Measurements from ENCODE around the gene UCP1.
A peak's percentile ranks its signal among the peaks of the same experiment; 100 is the strongest.

The UCP1 gene

DNA sequence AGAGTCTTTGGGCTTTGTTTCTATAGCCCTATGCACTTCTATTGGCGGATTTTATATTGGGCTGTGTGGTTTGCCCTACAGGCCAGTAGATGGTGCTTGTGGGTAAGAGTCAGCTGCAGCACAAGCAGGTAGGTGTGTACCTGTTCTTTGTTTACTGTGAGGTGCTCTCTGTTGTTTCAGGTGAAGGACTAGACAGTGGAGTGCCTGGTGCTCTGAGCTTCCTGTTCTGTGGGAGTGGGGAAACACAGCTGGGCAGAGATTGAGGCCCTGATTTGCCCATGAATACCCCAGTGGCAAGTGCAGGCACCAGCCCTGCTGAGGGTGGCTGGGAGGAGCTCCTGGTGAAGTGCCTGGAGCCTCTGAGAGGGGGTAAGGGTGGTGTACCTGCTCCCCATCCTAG, 26.3 kb upstream of the UCP1 start:
- no peaks in the 10 kb centered on the region for H3K9me3 ChIP-seq (ENCODE audit: low read length)
- H3K4me1 ChIP-seq (ENCODE audit: insufficient read depth, low read length), result no peaks in the 10 kb centered on the region
- H3K27ac ChIP-seq (ENCODE audit: low read depth, low read length), result no peak overlapping the region
- H3K36me3 ChIP-seq (ENCODE audit: insufficient read depth, low read length), result no peaks in the 10 kb centered on the region
- no peaks in the 10 kb centered on the region for H3K27me3 ChIP-seq (ENCODE audit: control insufficient read depth in 1 of 2, insufficient read depth in 2 of 2, low read length in 2 of 2)
- no peak overlapping the region for H3K4me3 ChIP-seq (ENCODE audit: low read depth in 1 of 2, low read length in 2 of 2)
- H3K9ac ChIP-seq (ENCODE audit: low read length), result no peak overlapping the region

DNA sequence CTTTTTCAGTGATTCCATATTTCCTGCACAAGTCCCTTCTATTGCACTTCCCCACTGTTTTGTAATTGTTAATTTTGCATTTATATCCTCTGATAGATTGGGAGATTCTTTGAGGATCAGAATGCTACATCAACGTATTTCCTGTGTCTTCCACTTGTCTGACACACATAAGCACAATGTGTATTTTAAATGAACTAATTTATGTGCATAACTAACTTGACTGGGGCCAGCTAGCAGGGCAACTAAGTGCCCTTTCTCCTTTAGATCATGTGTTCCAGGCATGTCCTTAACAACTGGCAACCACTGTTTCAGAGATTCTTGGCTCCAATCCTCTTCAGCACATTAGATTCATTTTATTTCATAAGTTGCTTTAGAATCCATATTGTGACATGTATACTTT, 15.7 kb upstream of the UCP1 start:
- Histone ChIP-seq H3K4me3 (ENCODE audit: low read depth in 1 of 2, low read length in 2 of 2) (no peak overlapping the region), H3K36me3 (ENCODE audit: insufficient read depth, low read length) (no peaks in the 10 kb centered on the region), H3K4me1 (ENCODE audit: insufficient read depth, low read length) (no peaks in the 10 kb centered on the region), H3K27me3 (ENCODE audit: control insufficient read depth in 1 of 2, insufficient read depth in 2 of 2, low read length in 2 of 2) (peaks cover 0 to 8% of the 10 kb centered on the region in 2 donors), H3K9me3 (ENCODE audit: low read length) (no peaks in the 10 kb centered on the region), H3K27ac (ENCODE audit: low read depth, low read length) (no peak overlapping the region), H3K9ac (ENCODE audit: low read length) (no peak overlapping the region)

DNA sequence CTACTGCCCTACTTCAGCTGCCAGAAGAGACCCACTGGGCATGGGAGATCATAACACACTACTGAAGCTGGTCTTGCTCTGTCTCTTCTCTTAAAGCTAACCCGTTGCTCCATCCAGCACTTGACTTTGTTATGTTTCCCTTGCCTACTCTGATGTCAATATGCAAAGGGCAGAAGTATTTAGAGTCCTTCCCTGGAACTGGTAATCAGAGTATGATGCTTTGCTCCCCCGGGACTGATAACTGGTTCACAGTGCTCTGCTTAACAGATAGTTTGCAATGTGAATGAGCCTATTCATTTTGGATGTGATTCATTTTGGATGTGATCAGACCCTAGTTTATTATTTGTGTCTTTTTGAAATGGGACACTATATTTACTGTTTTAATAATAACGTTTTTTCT, 12.3 kb upstream of the UCP1 start:
- no peaks in the 10 kb centered on the region for H3K4me1 ChIP-seq (ENCODE audit: insufficient read depth, low read length)
- no peak overlapping the region for H3K27ac ChIP-seq (ENCODE audit: low read depth, low read length)
- no peak overlapping the region for H3K4me3 ChIP-seq (ENCODE audit: low read depth in 1 of 2, low read length in 2 of 2)
- H3K27me3 ChIP-seq (ENCODE audit: control insufficient read depth in 1 of 2, insufficient read depth in 2 of 2, low read length in 2 of 2), result peaks cover 0 to 18% of the 10 kb centered on the region in 2 donors
- no peaks in the 10 kb centered on the region for H3K36me3 ChIP-seq (ENCODE audit: insufficient read depth, low read length)
- no peak overlapping the region for H3K9ac ChIP-seq (ENCODE audit: low read length)
- H3K9me3 ChIP-seq (ENCODE audit: low read length), result no peaks in the 10 kb centered on the region

DNA sequence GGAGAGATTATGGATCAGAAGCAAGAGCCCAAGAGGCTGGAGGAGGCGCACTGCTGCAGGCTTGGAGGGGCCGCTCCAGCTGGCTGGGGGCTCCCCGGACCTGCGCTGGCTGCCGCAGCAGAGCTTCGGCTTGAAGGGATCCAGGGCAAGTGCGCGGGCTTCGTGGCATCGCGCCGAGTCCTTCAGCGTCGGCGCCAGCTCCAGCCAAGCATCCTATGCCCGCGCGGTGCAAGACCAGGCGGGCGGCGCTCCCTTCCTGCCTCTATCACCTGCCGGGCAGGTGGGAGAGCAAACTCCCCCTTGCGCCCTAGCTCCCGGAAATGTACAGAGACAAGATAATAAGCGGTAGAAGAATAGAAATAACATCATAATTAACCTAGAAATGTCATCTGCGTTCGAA, 10.5 kb upstream of the UCP1 start:
- H3K27me3 ChIP-seq (ENCODE audit: control insufficient read depth in 1 of 2, insufficient read depth in 2 of 2, low read length in 2 of 2), result peaks cover 0 to 18% of the 10 kb centered on the region in 2 donors
- no peaks in the 10 kb centered on the region for H3K9me3 ChIP-seq (ENCODE audit: low read length)
- no peak overlapping the region for H3K27ac ChIP-seq (ENCODE audit: low read depth, low read length)
- no peaks in the 10 kb centered on the region for H3K4me1 ChIP-seq (ENCODE audit: insufficient read depth, low read length)
- H3K36me3 ChIP-seq (ENCODE audit: insufficient read depth, low read length), result no peaks in the 10 kb centered on the region
- no peak overlapping the region for H3K4me3 ChIP-seq (ENCODE audit: low read depth in 1 of 2, low read length in 2 of 2)
- no peak overlapping the region for H3K9ac ChIP-seq (ENCODE audit: low read length)

DNA sequence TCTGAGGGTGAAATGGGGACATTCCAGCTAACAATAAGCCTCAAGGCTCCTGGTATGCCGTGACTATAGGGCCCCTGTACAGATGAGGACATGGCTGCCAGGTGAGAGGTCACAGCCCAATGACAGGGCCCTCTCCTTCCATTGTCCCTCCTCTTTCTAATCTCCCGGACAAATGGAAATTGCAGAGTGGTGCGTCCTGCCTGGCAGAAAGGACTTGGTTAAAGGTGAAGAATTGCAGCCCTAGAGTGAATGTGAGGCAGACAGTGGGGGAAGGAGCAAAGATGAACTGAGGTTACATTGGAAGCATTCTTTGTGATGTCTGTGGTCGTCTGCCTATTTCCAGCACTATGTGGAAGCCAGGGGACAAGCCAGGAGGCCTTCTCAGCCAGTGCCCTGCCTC, 6.7 kb upstream of the UCP1 start:
- Histone ChIP-seq H3K4me3 (ENCODE audit: low read depth in 1 of 2, low read length in 2 of 2) (no peak overlapping the region), H3K36me3 (ENCODE audit: insufficient read depth, low read length) (no peaks in the 10 kb centered on the region), H3K9me3 (ENCODE audit: low read length) (peaks cover 5% of the 10 kb centered on the region), H3K27me3 (ENCODE audit: control insufficient read depth in 1 of 2, insufficient read depth in 2 of 2, low read length in 2 of 2) (peaks cover 3 to 19% of the 10 kb centered on the region in 2 donors), H3K27ac (ENCODE audit: low read depth, low read length) (no peak overlapping the region), H3K4me1 (ENCODE audit: insufficient read depth, low read length) (no peaks in the 10 kb centered on the region), H3K9ac (ENCODE audit: low read length) (no peak overlapping the region)

DNA sequence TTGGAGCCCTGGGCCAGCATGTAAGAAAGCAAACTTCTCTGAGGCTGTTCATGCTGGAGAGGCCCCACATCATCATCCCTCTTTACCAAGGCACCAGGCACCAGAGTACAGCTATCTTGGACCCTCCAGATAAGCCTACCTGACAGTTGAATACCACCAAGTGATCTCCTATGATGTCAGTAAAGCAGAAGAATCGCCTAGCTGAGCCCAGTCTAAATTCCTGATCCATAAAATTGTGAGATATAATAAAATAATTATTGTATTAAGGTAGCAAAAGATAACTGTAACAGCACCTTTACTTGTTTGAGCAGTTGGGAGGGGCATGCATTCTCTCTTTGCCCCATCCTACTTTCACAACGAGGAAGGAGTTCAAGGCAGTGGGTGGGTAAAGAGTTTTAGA, 2.9 kb upstream of the UCP1 start:
- peaks cover 31 to 40% of the 10 kb centered on the region in 2 donors for H3K27me3 ChIP-seq (ENCODE audit: control insufficient read depth in 1 of 2, insufficient read depth in 2 of 2, low read length in 2 of 2)
- H3K9me3 ChIP-seq (ENCODE audit: low read length), result peaks cover 5% of the 10 kb centered on the region
- H3K9ac ChIP-seq (ENCODE audit: low read length), result no peak overlapping the region
- H3K4me3 ChIP-seq (ENCODE audit: low read depth in 1 of 2, low read length in 2 of 2), result no peak overlapping the region
- no peaks in the 10 kb centered on the region for H3K36me3 ChIP-seq (ENCODE audit: insufficient read depth, low read length)
- peaks cover 15% of the 10 kb centered on the region for H3K4me1 ChIP-seq (ENCODE audit: insufficient read depth, low read length)
- no peak overlapping the region for H3K27ac ChIP-seq (ENCODE audit: low read depth, low read length)

DNA sequence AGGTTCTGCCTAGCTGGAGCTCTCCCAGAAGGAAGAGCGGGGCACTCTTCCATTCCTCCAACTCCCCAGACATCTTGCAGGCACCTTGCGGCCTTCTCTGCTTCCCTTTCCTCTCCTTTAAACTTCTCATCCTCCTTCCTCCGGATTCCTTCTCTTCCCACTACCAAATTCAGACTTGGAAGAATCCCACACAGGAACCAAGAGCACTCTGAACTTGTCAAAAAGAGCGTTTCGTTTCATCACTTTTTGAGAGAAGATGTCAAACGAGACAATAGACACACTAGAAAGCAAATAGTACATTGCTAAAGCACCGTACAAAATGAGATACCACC, 512 bp upstream of the UCP1 start:
- H3K27me3 ChIP-seq (ENCODE audit: control insufficient read depth in 1 of 2, insufficient read depth in 2 of 2, low read length in 2 of 2), result peaks cover 31 to 40% of the 10 kb centered on the region in 2 donors
- no peak overlapping the region for H3K27ac ChIP-seq (ENCODE audit: low read depth, low read length)
- no peaks in the 10 kb centered on the region for H3K36me3 ChIP-seq (ENCODE audit: insufficient read depth, low read length)
- H3K4me1 ChIP-seq (ENCODE audit: insufficient read depth, low read length), result peaks cover 15% of the 10 kb centered on the region
- peaks cover 5% of the 10 kb centered on the region for H3K9me3 ChIP-seq (ENCODE audit: low read length)
- no peak overlapping the region for H3K9ac ChIP-seq (ENCODE audit: low read length)
- H3K4me3 ChIP-seq (ENCODE audit: low read depth in 1 of 2, low read length in 2 of 2), result peak overlapping the region; percentile 22 to 62

DNA sequence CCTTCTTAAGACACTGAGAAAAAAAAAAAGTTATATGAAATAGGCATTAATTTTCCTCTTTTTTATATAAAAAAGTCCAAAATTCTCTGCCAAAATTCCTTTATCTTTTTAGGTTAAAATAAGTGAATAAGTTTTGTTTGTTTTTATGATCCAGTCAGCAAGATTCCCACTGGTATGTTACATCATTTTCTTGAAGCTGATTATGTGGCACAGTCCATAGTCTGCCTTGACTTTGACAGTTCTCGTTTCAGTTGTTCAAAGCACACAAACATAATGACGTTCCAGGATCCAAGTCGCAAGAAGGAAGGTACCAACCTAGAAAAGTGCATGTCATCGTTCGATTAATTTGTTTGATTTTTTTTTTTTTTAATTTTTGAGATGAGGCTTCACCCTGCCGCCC, 9.1 kb downstream of the UCP1 start:
- H3K9me3 ChIP-seq (ENCODE audit: low read length), result no peaks in the 10 kb centered on the region
- H3K4me3 ChIP-seq (ENCODE audit: low read depth in 1 of 2, low read length in 2 of 2), result no peak overlapping the region
- no peak overlapping the region for H3K27ac ChIP-seq (ENCODE audit: low read depth, low read length)
- H3K4me1 ChIP-seq (ENCODE audit: insufficient read depth, low read length), result no peaks in the 10 kb centered on the region
- H3K36me3 ChIP-seq (ENCODE audit: insufficient read depth, low read length), result no peaks in the 10 kb centered on the region
- H3K27me3 ChIP-seq (ENCODE audit: control insufficient read depth in 1 of 2, insufficient read depth in 2 of 2, low read length in 2 of 2), result no peaks in the 10 kb centered on the region
- H3K9ac ChIP-seq (ENCODE audit: low read length), result no peak overlapping the region

DNA sequence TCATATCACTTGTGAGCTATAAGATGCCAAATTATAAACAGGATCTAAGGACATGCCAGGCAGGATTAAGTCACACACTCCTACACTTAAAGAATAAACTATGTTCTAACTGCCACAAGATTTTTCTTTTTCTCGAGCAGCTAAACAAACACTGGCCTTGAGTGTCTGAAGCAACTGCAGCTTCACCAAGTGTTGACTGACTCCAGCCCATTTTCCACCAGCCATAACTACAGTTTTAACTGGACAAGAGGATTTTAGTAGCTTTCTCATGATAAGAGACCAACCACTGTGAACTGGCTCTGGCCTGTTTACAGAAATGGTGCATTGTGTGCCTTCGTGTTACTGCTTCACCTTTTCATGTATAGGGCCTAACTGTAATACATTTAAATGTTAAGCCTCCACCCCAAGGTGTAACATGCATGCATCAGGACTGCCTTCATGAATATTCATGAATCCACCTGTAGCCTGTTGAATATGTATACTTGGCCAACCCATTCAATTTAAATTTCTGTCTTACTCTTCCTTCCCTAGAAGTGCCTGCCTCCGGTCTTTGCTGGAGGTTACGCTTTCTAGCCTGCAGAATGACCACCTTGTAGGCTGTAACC, 10.8 kb downstream of the UCP1 start:
- H3K4me1 ChIP-seq (ENCODE audit: insufficient read depth, low read length), result no peaks in the 10 kb centered on the region
- no peaks in the 10 kb centered on the region for H3K36me3 ChIP-seq (ENCODE audit: insufficient read depth, low read length)
- no peaks in the 10 kb centered on the region for H3K27me3 ChIP-seq (ENCODE audit: control insufficient read depth in 1 of 2, insufficient read depth in 2 of 2, low read length in 2 of 2)
- no peak overlapping the region for H3K27ac ChIP-seq (ENCODE audit: low read depth, low read length)
- no peaks in the 10 kb centered on the region for H3K9me3 ChIP-seq (ENCODE audit: low read length)
- H3K4me3 ChIP-seq (ENCODE audit: low read depth in 1 of 2, low read length in 2 of 2), result no peak overlapping the region
- H3K9ac ChIP-seq (ENCODE audit: low read length), result no peak overlapping the region

DNA sequence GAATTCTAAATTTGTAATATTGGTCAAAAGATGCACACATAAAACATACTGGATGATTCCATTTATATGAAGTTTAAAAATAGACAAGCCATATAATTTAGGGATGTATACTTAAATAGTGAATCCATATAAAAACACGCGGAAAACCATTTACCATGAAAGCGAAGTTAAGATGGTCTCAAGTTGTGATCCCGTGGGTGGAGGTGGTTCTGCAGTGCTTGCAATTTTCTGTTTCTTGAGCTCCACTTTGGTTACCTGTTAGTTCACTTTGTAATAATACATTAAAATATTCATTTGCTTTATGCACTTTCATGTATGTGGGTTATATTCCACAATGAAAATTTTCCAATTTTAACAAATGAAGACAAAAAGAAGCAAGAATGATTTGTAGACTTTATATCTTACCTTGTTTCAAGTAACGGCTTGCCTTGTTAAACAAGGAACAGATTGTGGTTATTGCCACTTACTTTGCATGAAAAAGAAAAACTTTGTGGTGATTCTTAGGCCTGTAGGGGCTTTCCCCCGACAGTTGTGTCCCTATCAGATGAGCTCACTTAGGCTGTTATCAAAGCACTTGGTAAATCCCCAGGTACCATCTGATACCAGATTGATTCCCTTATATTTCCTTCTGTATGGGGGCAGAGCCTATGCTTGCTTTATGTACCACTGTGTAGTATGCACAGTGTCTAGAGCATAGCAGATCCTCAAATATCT, 12.2 kb downstream of the UCP1 start:
- H3K27ac ChIP-seq (ENCODE audit: low read depth, low read length), result no peak overlapping the region
- no peak overlapping the region for H3K9ac ChIP-seq (ENCODE audit: low read length)
- no peaks in the 10 kb centered on the region for H3K4me1 ChIP-seq (ENCODE audit: insufficient read depth, low read length)
- H3K4me3 ChIP-seq (ENCODE audit: low read depth in 1 of 2, low read length in 2 of 2), result no peak overlapping the region
- H3K36me3 ChIP-seq (ENCODE audit: insufficient read depth, low read length), result no peaks in the 10 kb centered on the region
- no peaks in the 10 kb centered on the region for H3K27me3 ChIP-seq (ENCODE audit: control insufficient read depth in 1 of 2, insufficient read depth in 2 of 2, low read length in 2 of 2)
- H3K9me3 ChIP-seq (ENCODE audit: low read length), result no peaks in the 10 kb centered on the region

DNA sequence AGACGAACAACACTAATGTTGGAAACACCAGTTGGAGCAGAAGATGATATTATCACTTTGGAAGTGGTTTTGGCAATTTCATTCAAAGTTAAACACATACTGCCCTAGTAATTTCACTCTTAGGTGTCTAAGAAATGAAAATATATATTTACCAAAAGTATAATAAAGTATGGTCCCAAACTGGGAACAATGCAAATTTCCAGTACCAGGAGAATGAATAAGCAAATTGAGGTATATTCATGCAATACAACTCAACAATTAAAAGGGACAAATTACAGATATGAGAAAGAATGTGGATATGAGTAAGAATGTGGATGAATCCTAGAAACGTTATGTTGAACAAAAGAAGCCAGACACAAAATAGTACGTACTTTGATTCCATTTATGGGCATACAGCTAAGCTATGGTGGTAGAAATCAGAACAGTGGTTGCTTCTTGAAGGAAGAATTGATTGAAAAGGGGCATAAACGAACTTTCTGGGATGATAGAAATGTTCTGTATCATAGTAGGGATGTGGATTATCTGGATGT, 34.7 kb downstream of the UCP1 start:
- no peaks in the 10 kb centered on the region for H3K27me3 ChIP-seq (ENCODE audit: control insufficient read depth in 1 of 2, insufficient read depth in 2 of 2, low read length in 2 of 2)
- H3K4me1 ChIP-seq (ENCODE audit: insufficient read depth, low read length), result no peaks in the 10 kb centered on the region

DNA sequence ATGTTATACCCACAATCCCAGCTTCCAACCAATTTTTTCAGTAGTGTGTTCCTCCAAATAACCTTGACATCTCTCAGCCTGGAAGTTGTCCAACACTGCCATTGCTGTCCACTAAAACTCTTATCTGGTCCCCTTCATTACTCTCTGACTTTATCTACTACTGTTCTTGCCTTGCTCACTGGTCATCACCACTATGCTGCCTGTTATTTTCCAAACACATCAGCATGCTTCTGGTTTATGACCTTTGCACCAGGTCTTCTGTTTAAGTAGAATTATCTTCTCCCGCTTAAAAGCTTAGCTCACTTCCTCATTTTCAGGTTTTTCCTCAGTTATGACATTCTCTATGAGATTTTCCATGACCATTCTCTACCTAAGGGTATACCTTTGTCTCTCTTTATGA, 39.3 kb downstream of the UCP1 start:
- Histone ChIP-seq H3K9ac (ENCODE audit: low read length) (no peak overlapping the region), H3K4me1 (ENCODE audit: insufficient read depth, low read length) (peaks cover 11% of the 10 kb centered on the region), H3K4me3 (ENCODE audit: low read depth in 1 of 2, low read length in 2 of 2) (no peak overlapping the region), H3K27ac (ENCODE audit: low read depth, low read length) (no peak overlapping the region), H3K36me3 (ENCODE audit: insufficient read depth, low read length) (peaks cover 15% of the 10 kb centered on the region), H3K27me3 (ENCODE audit: control insufficient read depth in 1 of 2, insufficient read depth in 2 of 2, low read length in 2 of 2) (no peaks in the 10 kb centered on the region), H3K9me3 (ENCODE audit: low read length) (no peaks in the 10 kb centered on the region)

More for the DNA sequence above, 34.7 kb downstream of the UCP1 start:
- no peak overlapping the region for H3K9ac ChIP-seq (ENCODE audit: low read length)
- peaks cover 21% of the 10 kb centered on the region for H3K36me3 ChIP-seq (ENCODE audit: insufficient read depth, low read length)
- H3K27ac ChIP-seq (ENCODE audit: low read depth, low read length), result no peak overlapping the region
- no peak overlapping the region for H3K4me3 ChIP-seq (ENCODE audit: low read depth in 1 of 2, low read length in 2 of 2)
- H3K9me3 ChIP-seq (ENCODE audit: low read length), result no peaks in the 10 kb centered on the region
